ENCODE data around the gene VASN. TPM values are rescaled to one million over a fixed set of nuclear protein-coding genes. Genes with fewer than 3 reads are reported as not detected.
A peak's percentile ranks its signal among the peaks of the same experiment; 100 is the strongest.

Gene VASN
- total RNA-seq, 4 donors from 2014 or later = 7.1 to 31.3 (median 21.7) TPM

- H3K27ac ChIP-seq (replicated peaks in 1 of 4) = peak overlapping the region; percentile 96 to 97 (median 96)
- WGBS = 87% methylated on average over 11 of the region's 22 CpGs
- intact Hi-C loops (cut with DNase I) = loop anchor here (5.0 kb wide), 2 partner anchors 52 to 122 kb away; partner anchors contain the start of gene TFAP4
- no peak for DNase-seq (ENCODE audit: extremely low spot score)
- H3K36me3 ChIP-seq = no peaks in the 10 kb centered on the region
- no peaks in the 10 kb centered on the region for H3K27me3 ChIP-seq
- H3K9me3 ChIP-seq = no peaks in the 10 kb centered on the region
- TF ChIP-seq POLR2AphosphoS5 (IDR thresholded peaks at IDR 0.05) = no peak
- TF ChIP-seq, protein P1, sequence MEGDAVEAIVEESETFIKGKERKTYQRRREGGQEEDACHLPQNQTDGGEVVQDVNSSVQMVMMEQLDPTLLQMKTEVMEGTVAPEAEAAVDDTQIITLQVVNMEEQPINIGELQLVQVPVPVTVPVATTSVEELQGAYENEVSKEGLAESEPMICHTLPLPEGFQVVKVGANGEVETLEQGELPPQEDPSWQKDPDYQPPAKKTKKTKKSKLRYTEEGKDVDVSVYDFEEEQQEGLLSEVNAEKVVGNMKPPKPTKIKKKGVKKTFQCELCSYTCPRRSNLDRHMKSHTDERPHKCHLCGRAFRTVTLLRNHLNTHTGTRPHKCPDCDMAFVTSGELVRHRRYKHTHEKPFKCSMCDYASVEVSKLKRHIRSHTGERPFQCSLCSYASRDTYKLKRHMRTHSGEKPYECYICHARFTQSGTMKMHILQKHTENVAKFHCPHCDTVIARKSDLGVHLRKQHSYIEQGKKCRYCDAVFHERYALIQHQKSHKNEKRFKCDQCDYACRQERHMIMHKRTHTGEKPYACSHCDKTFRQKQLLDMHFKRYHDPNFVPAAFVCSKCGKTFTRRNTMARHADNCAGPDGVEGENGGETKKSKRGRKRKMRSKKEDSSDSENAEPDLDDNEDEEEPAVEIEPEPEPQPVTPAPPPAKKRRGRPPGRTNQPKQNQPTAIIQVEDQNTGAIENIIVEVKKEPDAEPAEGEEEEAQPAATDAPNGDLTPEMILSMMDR (IDR thresholded peaks at IDR 0.05) = no peak
- no peak for TF ChIP-seq POLR2A (IDR thresholded peaks at IDR 0.05; ENCODE audit: low read depth)
- no peak for TF ChIP-seq EP300 (IDR thresholded peaks at IDR 0.05)
- peak overlapping the region in 3 of 4 donors; percentile 17 to 31 (median 29) for H3K4me3 ChIP-seq
- peaks cover 78 to 100% (median 100%) of the 10 kb centered on the region in 4 donors for H3K4me1 ChIP-seq
Measured at GRCh38 chr16:4324492-4325252, 47.0 kb upstream of the VASN start.

GRCh38 chr16:4325253-4325758 is 46.3 kb upstream of the VASN start:
- TF ChIP-seq POLR2A (IDR thresholded peaks at IDR 0.05; ENCODE audit: low read depth) = no peak
- no peak for TF ChIP-seq EP300 (IDR thresholded peaks at IDR 0.05)
- no peak for TF ChIP-seq POLR2AphosphoS5 (IDR thresholded peaks at IDR 0.05)
- TF ChIP-seq, protein P1 (IDR thresholded peaks at IDR 0.05) = no peak
- intact Hi-C loops (cut with DNase I) = loop anchor here (5.0 kb wide), 2 partner anchors 53 to 123 kb away; partner anchors contain the start of gene TFAP4
- no peak for DNase-seq (ENCODE audit: extremely low spot score)
- H3K27ac ChIP-seq (replicated peaks in 1 of 4) = peak overlapping the region; percentile 96 to 97 (median 96)
- no peaks in the 10 kb centered on the region for H3K36me3 ChIP-seq
- H3K4me1 ChIP-seq = peaks cover 78 to 100% (median 100%) of the 10 kb centered on the region in 4 donors
- WGBS = 67% methylated on average over 2 of the region's 6 CpGs
- no peak overlapping the region for H3K4me3 ChIP-seq
- H3K9me3 ChIP-seq = no peaks in the 10 kb centered on the region
- no peaks in the 10 kb centered on the region for H3K27me3 ChIP-seq

- H3K9me3 ChIP-seq = no peaks in the 10 kb centered on the region
- TF ChIP-seq EP300 (IDR thresholded peaks at IDR 0.05) (no peak), POLR2A (IDR thresholded peaks at IDR 0.05; ENCODE audit: low read depth) (no peak), POLR2AphosphoS5 (IDR thresholded peaks at IDR 0.05) (no peak)
- TF ChIP-seq, protein P1 (IDR thresholded peaks at IDR 0.05) = no peak
- H3K36me3 ChIP-seq = peaks cover 0 to 6% (median 6%) of the 10 kb centered on the region in 4 donors
- DNase-seq (ENCODE audit: extremely low spot score) = no peak
- peaks cover 68 to 91% (median 86%) of the 10 kb centered on the region in 4 donors for H3K4me1 ChIP-seq
- H3K27me3 ChIP-seq = no peaks in the 10 kb centered on the region
- intact Hi-C loops (cut with DNase I) = loop anchor here (1.0 to 5.0 kb wide), 3 partner anchors 35 to 125 kb away; partner anchors contain the start of gene TFAP4
- peak overlapping the region; percentile 79 to 90 (median 88) for H3K27ac ChIP-seq (replicated peaks in 1 of 4)
- H3K4me3 ChIP-seq = peak overlapping the region; percentile 48 to 56 (median 50)
- no CpG with 5 or more reads among the region's 57 CpGs for WGBS
Measured at GRCh38 chr16:4327386-4328045, 44.1 kb upstream of the VASN start.

- Histone ChIP-seq H3K36me3 (peaks cover 0 to 13% (median 13%) of the 10 kb centered on the region in 4 donors), H3K4me1 (peaks cover 61 to 87% (median 81%) of the 10 kb centered on the region in 4 donors), H3K27me3 (no peaks in the 10 kb centered on the region), H3K27ac (replicated peaks in 1 of 4) (peak overlapping the region; percentile 79 to 90 (median 88)), H3K9me3 (no peaks in the 10 kb centered on the region), H3K4me3 (peak overlapping the region; percentile 48 to 56 (median 50))
- WGBS = 0% methylated on average over 2 of the region's 30 CpGs
- intact Hi-C loops (cut with DNase I) = loop anchor here (1.0 to 5.0 kb wide), 3 partner anchors 36 to 126 kb away; partner anchors contain the start of gene TFAP4
- peak; percentile 96 for DNase-seq (ENCODE audit: extremely low spot score)
- TF ChIP-seq POLR2AphosphoS5 (IDR thresholded peaks at IDR 0.05) (peak; percentile 43 to 65), EP300 (IDR thresholded peaks at IDR 0.05) (no peak), POLR2A (IDR thresholded peaks at IDR 0.05; ENCODE audit: low read depth) (no peak)
- TF ChIP-seq, protein P1 (IDR thresholded peaks at IDR 0.05) = peak; percentile 55 to 72 (median 64)
Measured at GRCh38 chr16:4328046-4328781, 43.4 kb upstream of the VASN start.
